GM21528 (cell line): ENCODE measurements around the gene RAPGEF6.
A peak's percentile ranks its signal among the peaks of the same experiment; 100 is the strongest.

Source experiments
- ATAC-seq: cut with Tn5 transposase; IDR thresholded peaks from one replicate; pipeline ENCODE4 v1.9.1; 2021; ENCODE audit warnings: mild to moderate bottlenecking, moderate library complexity; ENCODE audit not compliant: unreplicated experiment, low FRiP score

RAPGEF6 gene

GRCh38 chr5:131545845-131546244 lies 89.2 kb downstream of the RAPGEF6 start:
- no peak for ATAC-seq

GRCh38 chr5:131542723-131543122 lies 92.3 kb downstream of the RAPGEF6 start:
- no peak for ATAC-seq

GRCh38 chr5:131541762-131542161 lies 93.3 kb downstream of the RAPGEF6 start:
- ATAC-seq, result no peak

GRCh38 chr5:131541071-131541470 lies 94.0 kb downstream of the RAPGEF6 start:
- ATAC-seq, result no peak

GRCh38 chr5:131539251-131539650 lies 95.8 kb downstream of the RAPGEF6 start:
- ATAC-seq, result no peak

GRCh38 chr5:131538177-131538593 lies 96.8 kb downstream of the RAPGEF6 start:
- no peak for ATAC-seq

- no peak for ATAC-seq
These were observed 98.1 kb downstream of the RAPGEF6 start for GRCh38 chr5:131536850-131537448.

- peak; percentile 88 for ATAC-seq
These were observed 98.7 kb downstream of the RAPGEF6 start for GRCh38 chr5:131536211-131536826.

- no peak for ATAC-seq
These were observed 100.1 kb downstream of the RAPGEF6 start for GRCh38 chr5:131534974-131535373.

- ATAC-seq, result no peak
These were observed 101.2 kb downstream of the RAPGEF6 start for GRCh38 chr5:131533836-131534235.

GRCh38 chr5:131532031-131532640 lies 102.9 kb downstream of the RAPGEF6 start:
- ATAC-seq, result no peak

- no peak for ATAC-seq
These were observed 104.2 kb downstream of the RAPGEF6 start for GRCh38 chr5:131530706-131531331.

- peak; percentile 64 for ATAC-seq
These were observed 106.3 kb downstream of the RAPGEF6 start for GRCh38 chr5:131528682-131529081.

- no peak for ATAC-seq
These were observed 109.2 kb downstream of the RAPGEF6 start for GRCh38 chr5:131525805-131526204.

GRCh38 chr5:131524431-131524830 lies 110.6 kb downstream of the RAPGEF6 start:
- ATAC-seq, result no peak

- ATAC-seq, result no peak
These were observed 111.4 kb downstream of the RAPGEF6 start for GRCh38 chr5:131523500-131524185.

- ATAC-seq, result no peak
These were observed 113.8 kb downstream of the RAPGEF6 start for GRCh38 chr5:131521252-131521651.

- no peak for ATAC-seq
These were observed 119.7 kb downstream of the RAPGEF6 start for GRCh38 chr5:131515348-131515747.

- ATAC-seq, result no peak
These were observed 120.4 kb downstream of the RAPGEF6 start for GRCh38 chr5:131514316-131515283.

- peak; percentile 59 for ATAC-seq
These were observed 121.2 kb downstream of the RAPGEF6 start for GRCh38 chr5:131513780-131514179.
